ENCODE data around the gene TM9SF4.

The TM9SF4 gene, protein sequence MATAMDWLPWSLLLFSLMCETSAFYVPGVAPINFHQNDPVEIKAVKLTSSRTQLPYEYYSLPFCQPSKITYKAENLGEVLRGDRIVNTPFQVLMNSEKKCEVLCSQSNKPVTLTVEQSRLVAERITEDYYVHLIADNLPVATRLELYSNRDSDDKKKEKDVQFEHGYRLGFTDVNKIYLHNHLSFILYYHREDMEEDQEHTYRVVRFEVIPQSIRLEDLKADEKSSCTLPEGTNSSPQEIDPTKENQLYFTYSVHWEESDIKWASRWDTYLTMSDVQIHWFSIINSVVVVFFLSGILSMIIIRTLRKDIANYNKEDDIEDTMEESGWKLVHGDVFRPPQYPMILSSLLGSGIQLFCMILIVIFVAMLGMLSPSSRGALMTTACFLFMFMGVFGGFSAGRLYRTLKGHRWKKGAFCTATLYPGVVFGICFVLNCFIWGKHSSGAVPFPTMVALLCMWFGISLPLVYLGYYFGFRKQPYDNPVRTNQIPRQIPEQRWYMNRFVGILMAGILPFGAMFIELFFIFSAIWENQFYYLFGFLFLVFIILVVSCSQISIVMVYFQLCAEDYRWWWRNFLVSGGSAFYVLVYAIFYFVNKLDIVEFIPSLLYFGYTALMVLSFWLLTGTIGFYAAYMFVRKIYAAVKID

DNA sequence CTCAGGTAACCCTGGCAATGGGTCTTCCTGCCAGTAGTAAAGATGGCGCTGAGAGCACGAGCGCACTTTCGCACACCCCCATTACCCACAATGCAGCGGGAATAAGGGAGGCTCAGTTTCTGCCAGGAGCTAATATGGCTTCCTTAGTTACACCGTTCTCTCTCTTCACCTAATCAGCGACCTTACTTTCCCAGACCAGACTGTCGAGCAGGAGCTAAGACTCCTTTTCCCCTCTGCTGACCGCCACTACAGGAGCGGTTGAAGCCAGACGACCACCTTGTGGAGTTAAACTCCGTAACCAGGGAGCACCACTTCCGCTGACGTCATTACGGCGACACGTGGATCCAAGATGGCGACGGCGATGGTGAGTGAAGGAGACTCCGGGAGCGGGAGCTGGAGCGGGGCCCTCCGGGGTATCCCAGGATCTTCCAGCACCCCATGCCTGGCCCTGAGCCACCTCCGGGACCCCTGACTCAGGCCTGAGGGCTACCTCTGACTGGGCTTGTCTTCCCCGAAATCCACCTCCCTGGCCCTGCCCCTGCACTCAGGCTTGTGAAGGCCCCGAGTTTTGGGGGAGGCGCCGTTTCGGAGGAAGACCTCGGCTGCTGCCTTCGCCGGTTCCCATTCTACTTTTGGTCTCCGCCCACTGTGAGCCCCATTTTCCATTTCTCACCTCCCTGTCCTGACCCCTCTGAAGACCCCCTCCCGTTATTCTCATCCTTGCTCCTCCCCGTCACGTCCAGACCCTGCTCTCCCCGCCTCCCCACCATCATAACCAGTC, at the start of gene TM9SF4:
Gene TM9SF4, plus strand, starts transcription at position 323 of the 781 bp plus-strand sequence. Its CDS starts 27 bp downstream, at position 350.
- peak; percentile 97 for DNase-seq (ENCODE audit: low spot score)

DNA sequence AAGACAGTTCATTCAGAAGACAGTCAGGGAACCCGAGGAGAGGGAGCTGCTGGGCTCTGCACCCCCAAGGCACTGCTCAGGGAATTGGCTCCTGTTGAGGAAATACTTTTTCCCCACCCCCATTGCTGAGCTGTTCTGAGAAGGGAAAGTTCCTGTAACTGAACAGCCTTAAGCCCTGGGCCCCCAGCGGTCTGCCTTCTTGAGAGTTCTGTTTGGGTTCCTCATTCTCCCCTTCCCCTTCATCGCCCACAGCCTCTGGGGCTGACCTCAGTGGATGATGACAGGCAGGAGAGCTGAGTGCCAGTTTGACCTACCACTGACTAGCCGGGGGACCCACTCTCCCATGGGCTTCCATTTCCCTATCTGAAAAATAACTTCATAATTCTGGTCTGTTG, 46.7 kb upstream of the TM9SF4 start:
- DNase-seq (ENCODE audit: low spot score) = no peak

DNA sequence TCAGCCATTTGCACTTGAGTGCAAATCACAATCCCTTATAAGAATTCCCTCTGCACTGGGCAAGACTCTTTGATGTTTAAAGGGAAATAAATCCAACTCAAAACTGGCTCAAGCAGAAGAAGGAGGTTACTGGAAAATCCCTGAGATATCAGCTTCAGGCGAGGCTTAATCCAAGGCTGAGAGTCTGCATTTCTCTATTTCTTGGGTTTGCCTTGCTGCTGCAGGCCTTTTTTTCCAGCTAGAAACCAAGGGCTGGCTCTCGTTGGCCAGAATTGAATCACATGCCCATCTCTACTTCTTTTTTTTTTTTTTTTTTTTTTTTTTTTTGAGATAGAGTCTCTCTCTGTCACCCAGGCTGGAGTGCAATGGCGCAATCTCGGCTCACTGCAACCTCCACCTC, 45.8 kb upstream of the TM9SF4 start:
- no peak for DNase-seq (ENCODE audit: low spot score)

DNA sequence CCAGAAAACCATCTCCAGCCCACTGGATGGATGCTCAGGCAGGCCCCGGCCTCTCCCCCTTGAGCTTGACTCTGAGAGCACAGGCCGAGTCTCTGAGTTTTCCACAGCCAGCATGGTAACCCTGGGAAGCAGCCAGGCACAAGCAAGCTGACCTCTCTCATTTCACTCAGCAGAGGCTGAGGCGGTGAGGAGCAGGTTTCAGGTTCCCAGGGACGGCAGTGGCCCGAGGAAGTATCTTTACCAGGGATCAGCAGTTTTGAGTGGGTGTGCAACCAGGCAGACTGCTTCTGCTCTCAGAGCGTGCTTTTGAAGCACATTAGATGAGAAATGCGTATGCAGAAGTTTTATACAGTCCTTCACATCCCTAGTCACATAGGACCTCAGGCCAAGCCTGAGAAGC, 44.8 kb upstream of the TM9SF4 start:
- no peak for DNase-seq (ENCODE audit: low spot score)

DNA sequence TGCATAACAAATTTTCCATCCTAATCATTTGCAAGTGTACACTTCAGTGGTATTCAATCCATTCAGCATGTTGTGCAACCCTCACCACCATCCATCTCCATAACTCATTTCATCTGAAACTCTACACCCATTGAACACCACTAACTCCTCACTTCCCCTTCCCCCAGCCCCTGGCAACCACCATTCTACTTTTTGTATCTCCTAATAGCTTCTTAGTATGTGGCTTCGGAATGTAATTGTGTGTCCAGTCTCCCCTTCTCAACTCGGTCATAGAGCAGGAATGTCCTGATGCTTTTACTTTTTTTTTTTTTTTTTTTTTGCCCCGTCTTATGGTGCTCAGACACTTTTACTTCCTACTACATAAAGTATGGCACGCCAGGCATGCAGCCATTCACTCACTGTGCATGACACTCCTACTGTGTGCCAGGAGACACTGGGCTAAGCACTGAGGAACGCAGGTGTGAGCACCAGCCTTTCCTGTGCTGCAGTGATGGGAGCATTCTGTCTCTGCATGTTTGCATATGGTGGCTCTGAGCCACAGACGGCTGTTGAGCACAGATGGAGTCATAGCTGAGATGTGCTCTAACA, 42.2 kb upstream of the TM9SF4 start:
- DNase-seq (ENCODE audit: low spot score) = no peak

DNA sequence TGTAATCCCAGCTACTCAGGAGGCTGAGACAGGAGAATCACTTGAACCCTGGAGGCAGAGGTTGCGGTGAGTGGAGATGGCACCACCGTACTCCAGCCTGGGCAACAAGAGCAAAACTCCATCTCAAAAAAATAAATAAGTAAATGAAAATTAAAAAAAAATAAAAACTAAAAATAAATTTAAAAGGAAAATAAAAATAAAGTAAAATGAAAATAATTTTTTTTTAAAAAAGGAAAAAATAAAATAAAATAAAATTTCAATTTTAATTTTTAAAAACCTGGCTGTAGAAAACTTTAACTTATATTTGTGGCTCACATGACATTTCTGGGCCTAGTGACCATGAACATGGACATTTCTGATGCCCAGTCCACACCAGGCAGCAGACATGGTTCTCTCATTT, 41.3 kb upstream of the TM9SF4 start:
- DNase-seq (ENCODE audit: low spot score) = no peak

DNA sequence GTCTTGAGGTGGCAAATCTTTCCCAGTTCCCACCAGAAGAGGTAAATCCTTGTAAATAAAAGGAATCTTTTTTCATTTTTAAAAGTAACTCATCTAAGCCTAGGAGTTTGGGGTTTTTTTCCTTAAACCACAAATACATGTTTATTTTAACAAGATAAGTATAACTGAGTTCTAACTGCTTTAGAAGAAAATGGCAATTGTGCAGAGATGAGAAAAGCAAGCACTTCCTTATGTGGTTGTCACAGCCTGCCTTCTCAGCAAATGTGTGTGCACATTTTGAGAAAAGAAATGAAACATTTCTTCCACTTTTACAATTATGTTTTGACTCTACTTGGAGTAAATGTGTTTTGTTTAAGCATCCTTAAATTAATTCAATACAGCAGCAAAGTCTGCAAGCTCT, 39.8 kb upstream of the TM9SF4 start:
- DNase-seq (ENCODE audit: low spot score) = no peak

DNA sequence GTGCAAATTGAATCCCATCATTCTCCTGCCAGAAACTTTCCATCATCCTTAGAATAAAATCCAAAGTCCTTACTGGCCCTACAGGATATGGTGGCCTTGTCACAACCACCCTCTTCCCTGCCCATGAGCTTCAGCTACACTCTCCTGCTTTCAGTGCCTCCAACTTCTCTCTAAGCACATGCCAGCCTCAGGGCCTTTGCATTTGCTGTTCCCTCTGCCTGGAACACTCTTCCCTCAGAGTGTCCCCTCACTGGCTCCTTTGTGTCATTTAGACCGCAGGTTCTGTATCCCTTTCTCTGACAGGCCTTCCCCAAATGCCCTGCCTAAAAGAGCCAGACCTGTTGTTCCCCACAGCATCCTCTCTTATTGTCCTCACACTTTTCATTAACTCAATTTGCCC, 39.2 kb upstream of the TM9SF4 start:
- DNase-seq (ENCODE audit: low spot score) = no peak

DNA sequence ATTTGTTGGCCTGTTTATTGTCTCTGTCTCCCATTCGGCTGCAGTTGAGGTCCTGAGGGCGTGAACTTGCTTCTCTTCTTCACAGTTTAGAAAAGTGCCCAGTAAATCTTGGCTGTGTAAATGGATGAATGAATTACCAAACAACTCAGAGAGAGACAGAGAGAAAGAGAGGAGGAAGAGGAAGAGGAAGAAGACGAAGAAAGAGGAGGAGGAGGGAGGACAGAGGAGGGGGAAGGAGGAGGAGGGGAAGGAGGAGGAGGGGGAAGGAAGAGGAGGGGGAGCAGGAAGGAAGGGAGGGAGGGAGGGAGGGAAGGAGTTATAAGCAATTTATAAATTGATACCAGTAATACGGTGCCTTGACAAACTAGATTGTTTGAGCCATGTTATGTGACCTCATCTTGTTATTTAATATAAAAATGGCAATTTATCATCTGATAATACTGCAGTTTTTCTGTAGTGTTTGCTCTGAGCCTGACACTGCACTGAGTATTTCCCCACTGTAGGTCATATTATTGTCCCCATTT, 38.8 kb upstream of the TM9SF4 start:
- no peak for DNase-seq (ENCODE audit: low spot score)

DNA sequence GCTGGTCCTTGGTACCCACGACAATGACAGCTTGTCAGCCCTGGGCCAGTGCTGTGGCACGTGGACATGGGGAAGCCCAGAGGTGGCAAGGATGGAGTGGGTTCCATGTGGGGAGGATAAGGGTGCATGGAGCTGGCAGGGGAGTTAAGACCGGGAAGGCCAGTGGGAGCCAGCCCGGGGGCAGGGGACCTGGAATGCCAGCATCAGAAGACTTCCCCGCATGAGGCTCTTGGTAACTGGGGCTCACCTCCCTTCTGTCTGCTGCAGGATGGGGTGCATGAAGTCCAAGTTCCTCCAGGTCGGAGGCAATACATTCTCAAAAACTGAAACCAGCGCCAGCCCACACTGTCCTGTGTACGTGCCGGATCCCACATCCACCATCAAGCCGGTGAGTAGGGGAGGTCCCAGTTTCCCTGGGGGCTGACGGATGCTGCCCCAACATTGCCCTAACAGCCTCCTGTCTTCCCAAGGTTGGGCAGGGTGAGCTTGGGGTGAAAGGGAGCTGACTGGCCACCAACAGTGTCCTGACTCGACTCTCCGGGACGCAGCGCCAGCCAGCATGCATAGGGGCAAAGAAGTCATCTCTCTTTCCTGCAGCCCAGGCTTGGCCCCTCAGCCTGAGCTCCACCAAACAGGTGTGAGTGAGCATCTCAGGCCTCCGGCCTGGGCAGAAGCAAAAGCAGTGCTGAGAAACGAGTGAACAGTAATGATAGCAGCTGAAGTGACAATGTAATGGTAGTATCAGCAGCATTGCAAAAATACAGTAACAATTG, 37.9 kb upstream of the TM9SF4 start:
- no peak for DNase-seq (ENCODE audit: low spot score)

DNA sequence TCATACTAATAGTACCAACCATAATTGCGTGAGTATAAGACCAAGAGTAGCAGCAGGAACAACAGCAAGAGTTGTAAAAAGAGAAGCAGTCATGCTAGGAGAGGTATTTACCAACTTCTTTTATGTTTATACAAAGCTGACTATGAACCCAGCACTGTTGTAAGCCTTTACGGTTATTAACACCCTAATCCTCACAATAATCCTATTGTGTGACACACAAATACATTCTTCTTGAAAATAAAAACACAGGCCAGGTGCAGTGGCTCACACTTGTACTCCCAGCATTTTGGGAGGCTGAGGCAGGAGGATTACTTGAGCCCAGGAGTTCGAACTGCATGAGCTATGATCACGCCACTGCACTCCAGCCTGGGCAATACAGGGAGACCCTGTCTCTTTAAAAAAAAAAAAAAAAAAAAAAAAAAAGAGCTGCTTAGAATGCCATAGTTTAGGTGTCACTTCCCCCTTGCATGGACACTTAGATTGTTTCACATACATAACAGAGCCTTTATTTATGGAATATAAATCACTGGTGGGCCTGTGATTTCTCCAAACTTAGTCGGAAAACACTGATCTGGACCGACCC, 37.3 kb upstream of the TM9SF4 start:
- no peak for DNase-seq (ENCODE audit: low spot score)

DNA sequence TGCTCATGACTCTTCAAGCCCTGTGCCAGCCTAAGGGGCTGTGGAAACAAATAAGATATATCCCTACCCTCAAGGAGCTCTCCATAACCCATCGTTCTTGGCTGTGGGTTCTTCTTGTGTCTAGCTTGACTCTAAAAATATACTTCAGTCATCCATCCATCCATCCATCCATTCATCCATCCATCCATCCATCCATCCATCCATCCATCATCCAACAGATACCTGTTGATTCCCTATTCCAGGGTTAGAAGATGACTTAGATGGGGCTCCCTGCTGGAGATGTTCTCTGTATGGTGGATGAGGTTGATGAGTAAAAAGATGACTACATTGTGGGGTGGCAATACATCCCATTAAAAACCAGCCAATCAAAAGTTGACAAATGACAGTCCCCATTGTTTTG, 34.0 kb upstream of the TM9SF4 start:
- no peak for DNase-seq (ENCODE audit: low spot score)

DNA sequence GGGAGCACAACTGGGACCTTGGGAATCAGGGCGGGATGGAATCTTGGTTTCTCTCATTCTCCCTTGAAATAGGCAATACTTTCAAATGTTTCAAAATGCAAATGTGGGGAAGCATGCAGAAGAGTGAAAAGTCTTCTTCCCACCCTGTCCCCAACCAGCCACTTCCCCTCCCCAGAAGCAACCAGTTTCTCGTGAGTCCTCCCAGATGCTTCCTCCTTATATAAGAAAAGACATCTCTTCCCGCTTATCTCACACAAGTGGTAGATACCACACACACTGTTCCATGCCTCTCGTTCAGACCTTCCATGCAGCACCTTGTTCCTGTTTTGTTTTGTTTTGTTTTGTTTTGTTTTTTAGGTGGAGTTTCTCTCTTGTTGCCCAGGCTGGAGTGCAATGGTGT, 32.3 kb upstream of the TM9SF4 start:
- DNase-seq (ENCODE audit: low spot score) = no peak

DNA sequence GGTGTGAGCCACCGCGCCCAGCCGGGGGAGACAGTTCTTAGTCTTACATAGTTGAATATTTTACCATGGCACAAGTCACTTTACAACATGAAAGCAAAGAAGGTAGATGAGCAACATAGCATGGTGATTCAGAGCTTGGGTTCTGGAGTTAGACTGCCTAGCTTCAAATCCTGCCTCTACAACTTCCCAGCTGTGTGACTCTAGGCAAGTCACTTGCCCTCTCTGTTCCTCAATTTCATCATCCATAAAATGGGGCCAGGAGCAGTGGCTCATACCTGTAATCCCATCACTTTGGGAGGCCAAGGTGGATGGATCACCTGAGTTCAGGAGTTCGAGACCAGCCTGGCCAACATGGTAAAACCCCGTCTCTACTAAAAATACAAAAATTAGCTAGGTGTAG, 31.2 kb upstream of the TM9SF4 start:
- DNase-seq (ENCODE audit: low spot score) = no peak

DNA sequence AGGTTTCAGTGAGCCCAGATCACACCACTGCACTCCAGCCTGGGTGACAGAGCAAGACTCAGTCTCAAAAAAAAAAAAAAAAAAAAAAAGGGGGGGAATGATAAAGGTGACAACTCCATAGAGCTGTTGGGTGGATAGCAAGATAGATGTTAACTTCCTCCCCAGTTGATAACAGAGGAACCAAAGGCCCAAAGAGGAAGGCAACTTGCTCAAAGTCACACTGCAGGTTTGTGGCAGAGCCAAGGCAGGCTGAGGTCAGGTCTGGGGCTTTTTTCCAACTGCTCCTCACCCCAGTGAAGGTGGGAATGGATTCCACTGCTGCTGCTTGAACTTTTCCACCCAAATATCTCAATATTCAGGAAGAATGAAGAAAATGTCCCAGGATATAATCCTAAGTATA, 30.7 kb upstream of the TM9SF4 start:
- no peak for DNase-seq (ENCODE audit: low spot score)

DNA sequence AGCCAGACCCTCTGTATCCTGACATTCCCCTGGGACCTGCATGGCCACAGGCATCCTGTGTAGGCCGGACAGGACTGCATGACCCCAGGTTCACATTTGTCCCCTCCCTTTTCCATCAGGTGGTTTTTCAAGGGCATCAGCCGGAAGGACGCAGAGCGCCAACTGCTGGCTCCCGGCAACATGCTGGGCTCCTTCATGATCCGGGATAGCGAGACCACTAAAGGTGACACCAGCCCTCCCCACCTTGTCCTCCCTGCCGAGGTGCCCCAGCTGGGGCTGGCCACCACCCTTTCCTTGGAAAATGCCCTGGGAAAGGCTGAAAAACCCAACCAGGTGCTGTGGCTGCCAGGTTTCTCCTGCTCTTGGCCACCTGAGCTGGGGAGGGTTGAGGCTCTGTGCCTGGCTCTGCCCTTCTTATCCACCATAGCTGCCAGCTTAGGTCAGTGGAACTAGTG, 29.8 kb upstream of the TM9SF4 start:
- no peak for DNase-seq (ENCODE audit: low spot score)

DNA sequence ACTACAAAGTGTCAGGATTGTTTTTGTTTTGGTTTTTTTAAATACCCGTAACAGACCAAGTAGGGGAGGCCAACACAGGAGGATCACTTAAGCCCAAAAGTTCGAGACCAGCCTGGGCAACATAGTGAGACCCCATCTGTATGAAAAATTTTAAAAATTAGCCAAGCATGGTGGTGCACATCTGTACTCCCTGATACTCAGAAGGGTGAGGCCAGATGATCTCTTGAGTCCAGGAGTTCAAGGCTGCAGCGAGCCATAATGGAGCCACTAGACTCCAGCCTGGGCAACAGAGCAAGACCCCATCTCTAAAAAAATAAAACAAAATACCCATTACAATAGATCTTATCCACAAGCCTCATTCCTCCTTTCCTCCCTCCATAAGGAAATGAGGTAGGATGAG, 28.7 kb upstream of the TM9SF4 start:
- no peak for DNase-seq (ENCODE audit: low spot score)

DNA sequence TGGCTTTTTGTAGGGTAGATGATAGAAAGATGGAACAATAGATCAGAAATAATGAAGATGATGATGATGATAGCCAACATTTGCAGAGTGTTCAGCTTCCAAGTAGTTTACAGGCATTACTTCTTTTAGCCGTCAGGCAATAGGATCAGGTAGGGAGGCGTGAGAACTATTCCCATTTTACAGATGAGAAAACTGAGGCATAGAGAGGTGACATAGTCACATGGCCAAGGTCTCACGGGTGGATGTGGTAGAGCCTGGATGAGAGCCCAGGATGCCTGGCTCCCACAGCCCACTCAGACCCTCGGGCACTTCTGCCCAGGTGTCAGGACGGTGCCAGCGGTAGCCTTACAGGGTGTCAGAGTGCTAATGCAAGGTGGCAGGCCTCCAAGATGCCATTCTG, 26.0 kb upstream of the TM9SF4 start:
- no peak for DNase-seq (ENCODE audit: low spot score)

DNA sequence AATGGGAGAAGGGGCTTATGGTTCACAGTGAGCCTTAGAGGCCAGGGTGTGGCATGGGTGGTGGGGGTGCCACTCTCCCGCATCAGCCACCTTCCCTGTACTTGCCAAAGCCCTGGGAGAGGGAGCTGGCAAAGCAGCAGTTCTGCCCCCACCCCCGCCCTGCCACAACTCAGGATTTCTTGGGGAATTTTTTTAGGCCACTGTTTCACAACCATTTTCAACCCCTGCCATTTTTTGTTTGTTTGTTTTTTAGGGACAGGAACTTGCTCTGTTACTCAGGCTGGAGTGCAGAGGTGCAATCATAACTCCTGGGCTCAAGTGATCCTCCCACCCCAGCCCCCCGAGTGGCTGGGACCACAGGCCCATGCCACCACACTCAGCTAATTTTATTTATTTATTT, 22.4 kb upstream of the TM9SF4 start:
- no peak for DNase-seq (ENCODE audit: low spot score)

DNA sequence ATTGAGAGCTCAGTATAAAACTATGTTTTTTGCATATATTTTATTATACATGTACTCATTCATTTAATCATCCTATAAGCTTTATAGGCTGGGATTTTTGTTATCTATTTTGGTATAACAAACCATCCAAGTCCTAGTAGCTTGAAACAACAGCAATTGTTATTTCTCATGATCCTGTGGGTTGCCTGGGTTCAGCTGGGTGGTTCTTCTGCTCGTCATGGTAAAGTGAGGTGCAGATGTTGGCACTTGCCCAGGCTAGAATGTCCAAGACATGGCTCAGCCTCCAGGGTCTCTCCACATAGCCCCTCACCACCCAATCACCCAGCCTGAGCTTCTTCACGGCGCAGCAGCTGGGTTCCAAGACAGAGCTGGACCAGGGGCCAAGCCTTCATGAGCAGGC, 20.8 kb upstream of the TM9SF4 start:
- DNase-seq (ENCODE audit: low spot score) = no peak
